ENCODE results near the gene VAV3.

GRCh38 chr1:107952989-107953388 is 12.0 kb downstream of the VAV3 start:
- TF ChIP-seq CTCF (IDR thresholded peaks at IDR 0.05) = no peak
- no peak for TF ChIP-seq POLR2AphosphoS5 (IDR thresholded peaks at IDR 0.05)

Data from transverse colon (tissue), 4 donors.